Prostate gland (tissue), 2 donors: ENCODE measurements around the gene SRI.

Experiments
- POLR2A ChIP-seq: fragments of 450-650 bp; IDR thresholded peaks from one replicate; pipeline ENCODE4 v1.6.1; 2016; ENCODE audit warnings: antibody characterized with exemption, mild to moderate bottlenecking
- POLR2AphosphoS5 ChIP-seq: sonication (generic); formaldehyde crosslinking; IDR thresholded peaks from one replicate; pipeline ENCODE4 v1.6.1; 2017; ENCODE audit warnings: antibody characterized with exemption
- TF ChIP-seq, protein P1 (sequence below), 4 experiments: fragments of 200-600 bp in 2 of 4; fragments of 450-650 bp in 2 of 4; sonication (generic) in 2 of 4; IDR thresholded peaks; 1 replicate in 3 of 4; 2 replicates in 1 of 4; pipeline ENCODE4 v1.5.1; 2016 to 2019; ENCODE audit warnings: antibody characterized with exemption in 4 of 4, mild to moderate bottlenecking in 2 of 4, moderate library complexity in 2 of 4

DNA sequence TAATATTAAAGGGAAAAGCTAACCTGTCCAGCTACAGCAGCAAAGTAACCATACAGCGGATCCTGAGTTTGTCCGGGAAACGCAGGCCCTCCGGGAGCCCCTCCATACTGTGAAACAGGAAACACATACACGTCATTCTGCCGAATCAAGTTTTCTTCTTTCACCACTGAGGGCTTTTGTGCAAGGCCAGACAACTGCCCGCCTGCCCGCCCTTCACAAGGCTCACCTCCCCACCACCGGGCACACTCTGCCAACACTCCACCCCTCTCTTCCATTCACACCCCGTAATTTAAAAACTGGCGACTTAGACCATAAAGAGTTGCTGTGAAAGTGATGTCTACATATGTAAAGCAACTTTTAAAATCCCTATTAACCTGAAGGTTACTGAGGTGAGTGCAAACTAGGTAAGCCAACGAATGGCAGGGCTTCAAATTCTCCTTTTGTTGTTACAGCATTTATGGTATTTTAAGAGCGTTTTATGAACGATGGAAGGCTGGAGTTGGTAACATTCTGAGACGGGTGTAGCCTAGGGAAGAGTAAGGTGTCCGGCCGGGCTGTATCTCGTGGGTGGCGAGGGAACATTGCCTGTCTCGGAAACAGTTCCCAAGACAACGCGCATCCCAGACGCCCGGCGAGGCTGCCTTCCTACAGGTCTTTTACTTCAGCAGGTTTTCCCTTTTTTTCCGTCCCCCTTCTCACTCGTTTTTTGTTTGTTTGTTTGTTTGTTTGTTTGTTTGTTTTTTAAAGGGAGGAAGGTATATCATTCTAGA lies 817 bp downstream of the SRI start:
- TF ChIP-seq, protein P1, sequence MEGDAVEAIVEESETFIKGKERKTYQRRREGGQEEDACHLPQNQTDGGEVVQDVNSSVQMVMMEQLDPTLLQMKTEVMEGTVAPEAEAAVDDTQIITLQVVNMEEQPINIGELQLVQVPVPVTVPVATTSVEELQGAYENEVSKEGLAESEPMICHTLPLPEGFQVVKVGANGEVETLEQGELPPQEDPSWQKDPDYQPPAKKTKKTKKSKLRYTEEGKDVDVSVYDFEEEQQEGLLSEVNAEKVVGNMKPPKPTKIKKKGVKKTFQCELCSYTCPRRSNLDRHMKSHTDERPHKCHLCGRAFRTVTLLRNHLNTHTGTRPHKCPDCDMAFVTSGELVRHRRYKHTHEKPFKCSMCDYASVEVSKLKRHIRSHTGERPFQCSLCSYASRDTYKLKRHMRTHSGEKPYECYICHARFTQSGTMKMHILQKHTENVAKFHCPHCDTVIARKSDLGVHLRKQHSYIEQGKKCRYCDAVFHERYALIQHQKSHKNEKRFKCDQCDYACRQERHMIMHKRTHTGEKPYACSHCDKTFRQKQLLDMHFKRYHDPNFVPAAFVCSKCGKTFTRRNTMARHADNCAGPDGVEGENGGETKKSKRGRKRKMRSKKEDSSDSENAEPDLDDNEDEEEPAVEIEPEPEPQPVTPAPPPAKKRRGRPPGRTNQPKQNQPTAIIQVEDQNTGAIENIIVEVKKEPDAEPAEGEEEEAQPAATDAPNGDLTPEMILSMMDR (IDR thresholded peaks at IDR 0.05) = no peak
- TF ChIP-seq POLR2AphosphoS5 (peak; percentile 37), POLR2A (peak; percentile 28)
